HG03064 (cell line): ENCODE measurements around the gene CACNA1C.

Source experiments
- ATAC-seq: cut with Tn5 transposase; IDR thresholded peaks from one replicate; pipeline ENCODE4 v1.9.1; 2021; ENCODE audit warnings: low read depth; ENCODE audit not compliant: unreplicated experiment

Gene CACNA1C

GRCh38 chr12:2191534-2192153 lies 138.9 kb downstream of the CACNA1C start:
- ATAC-seq: no peak

DNA sequence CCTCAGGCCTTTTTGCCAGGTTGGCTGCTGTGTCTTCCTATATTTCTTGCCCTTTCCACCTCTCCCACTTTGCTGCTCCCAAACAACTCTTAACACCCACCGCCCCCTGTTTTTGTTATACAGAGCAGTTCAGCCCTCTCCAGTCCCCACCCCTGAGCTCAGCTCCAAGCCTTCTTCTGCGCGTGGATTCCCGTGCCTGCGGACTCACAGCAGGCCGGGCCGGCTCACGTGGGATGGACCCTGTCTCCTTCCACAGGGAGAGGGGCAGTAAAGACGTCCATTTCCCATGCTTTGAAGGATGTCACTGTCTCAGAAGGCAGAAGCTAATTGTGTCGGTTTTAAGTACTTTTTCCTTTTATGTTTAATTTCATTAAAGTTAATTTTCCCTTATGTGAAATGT lies 139.4 kb downstream of the CACNA1C start:
- ATAC-seq: no peak

DNA sequence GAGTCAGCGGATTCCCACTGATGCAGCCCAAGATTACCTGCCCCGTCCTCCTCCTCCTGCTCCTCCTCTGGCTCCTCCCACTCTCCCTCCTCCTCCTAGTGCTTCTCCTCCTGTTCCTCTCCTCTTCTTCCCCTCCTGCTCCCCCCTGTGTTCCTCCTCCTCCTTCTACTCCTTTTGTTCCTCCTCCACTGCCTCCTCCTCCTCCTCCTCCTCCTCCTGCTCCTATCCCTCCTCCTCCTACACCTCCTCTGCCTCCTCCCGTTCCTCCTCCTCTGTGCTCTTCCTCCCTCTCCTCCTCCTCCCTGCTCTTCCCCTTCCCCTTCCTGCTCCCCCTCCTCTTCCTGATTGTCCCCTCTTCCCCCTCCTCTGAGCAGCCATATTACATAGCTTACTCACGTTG lies 141.3 kb downstream of the CACNA1C start:
- no peak for ATAC-seq

DNA sequence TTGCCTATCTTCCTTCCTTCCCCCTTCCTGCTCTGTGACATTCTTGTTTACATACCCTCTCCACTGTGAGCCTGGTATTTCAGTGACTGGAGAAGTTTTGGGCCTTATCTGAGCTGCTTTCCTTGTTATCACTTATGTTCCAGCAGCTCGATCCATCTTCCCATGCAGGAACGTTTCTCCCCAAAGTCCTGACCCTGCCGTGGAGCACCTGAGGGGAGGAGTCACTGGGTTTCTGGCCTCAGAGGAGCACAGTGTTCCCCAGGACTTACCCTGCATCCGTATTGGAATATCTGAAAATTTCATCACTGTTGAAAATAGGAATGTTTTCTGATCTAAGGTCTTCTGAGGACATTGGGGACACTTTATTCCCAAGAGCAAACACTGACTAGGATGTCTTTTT lies 141.8 kb downstream of the CACNA1C start:
- no peak for ATAC-seq

DNA sequence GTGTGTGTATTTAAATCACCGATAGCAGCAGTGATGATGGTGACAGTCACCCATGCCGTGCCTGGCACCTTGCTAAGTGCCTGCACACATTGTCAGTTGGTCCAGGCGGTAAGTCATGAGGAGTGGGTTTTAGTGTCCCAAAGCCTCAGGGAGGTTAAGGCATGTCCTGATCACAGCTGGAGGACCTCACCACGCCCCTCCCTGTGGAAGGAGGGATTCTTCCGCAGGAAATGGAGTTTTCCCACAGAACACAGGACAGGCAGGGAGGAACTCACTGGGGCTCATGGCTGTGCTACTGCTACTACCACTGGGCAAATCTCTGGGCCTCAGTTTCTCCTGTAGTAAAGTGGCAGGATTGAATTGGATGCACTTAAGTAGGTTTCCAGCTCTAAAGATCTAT lies 142.3 kb downstream of the CACNA1C start:
- no peak for ATAC-seq

- no peak for ATAC-seq
These were observed 145.3 kb downstream of the CACNA1C start for GRCh38 chr12:2198005-2198501.

GRCh38 chr12:2198542-2198941 lies 145.8 kb downstream of the CACNA1C start:
- no peak for ATAC-seq

- no peak for ATAC-seq
These were observed 153.2 kb downstream of the CACNA1C start for GRCh38 chr12:2205996-2206395.

- ATAC-seq: no peak
These were observed 156.2 kb downstream of the CACNA1C start for GRCh38 chr12:2208837-2209635.

GRCh38 chr12:2211119-2211518 lies 158.3 kb downstream of the CACNA1C start:
- ATAC-seq: no peak

DNA sequence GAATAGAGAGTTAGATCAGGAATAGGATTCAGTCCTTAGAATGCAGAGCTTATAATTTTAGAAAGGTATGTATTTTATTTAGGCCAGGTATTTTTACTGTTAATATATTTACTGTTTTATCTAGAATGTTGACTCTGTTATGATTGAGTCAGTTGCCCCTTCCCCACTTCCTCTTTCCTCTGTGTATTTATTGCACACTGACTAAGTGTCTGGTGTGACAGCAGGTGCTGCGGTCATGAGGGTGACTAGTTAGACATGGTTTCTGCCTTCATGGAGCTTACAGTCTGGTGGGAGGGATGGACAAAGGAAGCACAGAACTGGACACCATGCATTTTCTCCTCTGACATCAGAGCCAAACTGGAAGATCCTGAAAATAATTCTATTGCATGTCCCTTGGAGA lies 159.8 kb downstream of the CACNA1C start:
- no peak for ATAC-seq

GRCh38 chr12:2212971-2213869 lies 160.4 kb downstream of the CACNA1C start:
- ATAC-seq: no peak

- ATAC-seq: no peak
These were observed 161.6 kb downstream of the CACNA1C start for GRCh38 chr12:2214411-2214810.

GRCh38 chr12:2215709-2216560 lies 163.1 kb downstream of the CACNA1C start:
- ATAC-seq: no peak

DNA sequence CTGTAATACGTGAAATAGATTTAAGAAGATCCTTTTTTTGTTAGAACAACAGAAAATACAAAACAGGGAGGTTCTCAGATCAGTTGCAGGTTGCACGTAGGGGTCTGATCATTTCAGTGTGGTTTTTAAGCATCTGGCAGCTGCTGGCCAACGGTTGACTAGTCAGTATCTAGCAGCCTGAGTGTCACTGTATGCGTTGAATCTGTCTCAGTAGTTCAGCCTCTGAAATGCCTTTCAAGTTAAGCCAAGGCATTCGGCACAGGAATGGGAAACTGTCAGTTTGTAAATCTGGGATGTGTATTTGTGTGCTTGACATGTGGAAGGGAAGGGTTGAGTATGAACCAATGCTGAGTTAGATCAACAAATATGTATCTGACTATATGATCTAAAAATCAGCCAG lies 165.9 kb downstream of the CACNA1C start:
- ATAC-seq: no peak

DNA sequence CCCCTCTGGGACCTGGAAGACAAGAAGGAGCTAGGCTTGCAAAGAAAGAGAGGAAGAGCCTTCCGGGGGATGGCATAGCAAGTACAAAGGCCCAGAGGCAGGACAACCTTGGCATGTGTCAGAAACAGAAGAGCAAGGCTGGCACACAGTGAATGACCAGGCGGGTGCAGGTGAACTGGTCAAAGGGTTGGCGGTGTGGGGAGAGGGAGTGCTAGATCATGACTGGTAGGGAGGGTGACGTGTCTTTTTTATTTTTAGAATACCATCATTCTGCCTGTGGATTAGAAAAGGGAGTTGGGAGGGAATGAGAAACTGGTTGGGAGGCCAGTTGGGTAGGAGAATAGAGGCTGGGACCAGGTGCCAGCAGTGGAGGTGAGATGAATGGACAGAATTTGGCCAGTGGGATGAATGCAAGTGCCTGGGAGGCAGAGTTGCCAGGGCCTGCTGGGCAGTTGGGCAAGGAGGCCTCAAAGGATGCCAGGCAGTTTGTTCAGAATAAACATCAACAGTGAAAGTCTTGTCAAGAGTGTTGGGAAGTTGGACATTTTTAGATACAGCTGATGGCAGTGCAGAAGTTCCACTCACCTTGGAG lies 168.3 kb downstream of the CACNA1C start:
- ATAC-seq: no peak

DNA sequence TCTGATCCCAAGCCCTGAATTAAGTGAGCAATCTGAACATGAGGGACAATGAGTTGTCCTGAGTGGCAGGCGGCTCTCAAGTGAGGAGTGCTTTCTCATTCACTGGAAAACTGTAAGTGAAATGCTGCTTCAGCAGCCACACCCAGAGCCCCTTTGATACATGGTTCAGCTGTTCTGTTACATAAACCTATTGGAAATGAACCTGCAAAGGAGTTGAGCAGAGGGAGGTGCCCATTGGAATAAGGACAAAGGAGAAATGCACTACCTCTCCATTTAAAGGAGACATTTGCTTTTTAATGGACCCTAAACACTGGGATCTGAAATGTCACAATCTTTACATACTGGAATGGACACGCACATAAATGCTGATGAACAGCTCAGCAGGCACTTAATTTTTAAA lies 169.9 kb downstream of the CACNA1C start:
- no peak for ATAC-seq

- no peak for ATAC-seq
These were observed 172.2 kb downstream of the CACNA1C start for GRCh38 chr12:2224961-2225360.

GRCh38 chr12:2225696-2226095 lies 172.9 kb downstream of the CACNA1C start:
- no peak for ATAC-seq

- ATAC-seq: no peak
These were observed 173.9 kb downstream of the CACNA1C start for GRCh38 chr12:2226641-2227040.
